DND-41 (cell line): ENCODE data around the gene FER1L5.

Experiments
- CTCF ChIP-seq: IDR thresholded peaks from 2 replicates; pipeline ENCODE4 v1.5.1; 2012; ENCODE audit warnings: borderline replicate concordance, low read length, moderate library complexity, mild to moderate bottlenecking; ENCODE audit not compliant: poor library complexity, severe bottlenecking; ENCODE audit errors: extremely low read depth
- EZH2 ChIP-seq: IDR thresholded peaks from 3 replicates; pipeline ENCODE4 v1.6.1; 2012; ENCODE audit warnings: borderline replicate concordance, low read depth, mild to moderate bottlenecking, moderate library complexity, low read length, inconsistent platforms; ENCODE audit not compliant: severe bottlenecking

- TF ChIP-seq CTCF (no peak), EZH2 (no peak)
Observed at GRCh38 chr2:96694816-96695455, 52.4 kb downstream of the FER1L5 start.
